HFF-Myc (cell line): Measurements from ENCODE around the gene C1GALT1C1L.
"Not testable (repeated sequence)": the region's sequence is repeated elsewhere in the genome, so short reads cannot be mapped to it uniquely, and the experiment has no call there.

ENCODE experiments used
- DNase-seq: peaks from one replicate; pipeline ENCODE4 v3.0.0-alpha.2; 2011; ENCODE audit warnings: low read depth; ENCODE audit errors: extremely low read depth
- H3K4me3 ChIP-seq: replicated peaks from 2 replicates; pipeline ENCODE4 v1.5.1; 2011; ENCODE audit warnings: low read depth, mild to moderate bottlenecking, control low read depth, low read length
- TF ChIP-seq, protein P1 (sequence below): IDR thresholded peaks from 2 replicates; pipeline ENCODE4 v1.5.1; 2012; ENCODE audit warnings: mild to moderate bottlenecking, low read depth, low read length, control low read depth; ENCODE audit errors: missing control alignments

Gene C1GALT1C1L

DNA sequence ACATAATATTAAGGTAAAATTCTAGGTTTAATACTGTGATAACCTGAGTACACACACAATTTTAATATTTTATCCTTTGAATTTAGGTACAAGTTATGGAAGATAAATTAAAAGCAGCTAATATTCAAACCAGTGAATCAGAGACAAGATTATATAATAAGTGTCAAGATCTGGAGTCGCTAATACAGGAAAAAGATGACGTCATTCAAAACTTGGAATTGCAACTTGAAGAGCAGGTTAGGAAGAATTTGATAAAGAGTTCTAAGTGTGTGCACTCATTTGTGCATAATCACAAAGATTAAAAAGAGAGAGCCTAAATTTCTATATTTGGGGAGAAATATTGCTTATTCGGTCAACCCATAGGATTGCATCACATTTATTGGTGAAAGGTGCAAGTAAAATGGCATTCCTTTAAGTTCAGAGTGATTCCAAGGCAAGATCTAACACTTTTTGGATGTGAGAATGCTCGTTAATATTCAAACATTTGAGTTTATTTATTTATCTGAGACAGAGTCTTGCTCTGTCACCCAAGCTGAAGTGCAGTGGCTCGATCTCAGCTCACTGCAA, 16.3 kb upstream of the C1GALT1C1L start:
- DNase-seq: no peak
- H3K4me3 ChIP-seq: no peak overlapping the region
- TF ChIP-seq, protein P1, sequence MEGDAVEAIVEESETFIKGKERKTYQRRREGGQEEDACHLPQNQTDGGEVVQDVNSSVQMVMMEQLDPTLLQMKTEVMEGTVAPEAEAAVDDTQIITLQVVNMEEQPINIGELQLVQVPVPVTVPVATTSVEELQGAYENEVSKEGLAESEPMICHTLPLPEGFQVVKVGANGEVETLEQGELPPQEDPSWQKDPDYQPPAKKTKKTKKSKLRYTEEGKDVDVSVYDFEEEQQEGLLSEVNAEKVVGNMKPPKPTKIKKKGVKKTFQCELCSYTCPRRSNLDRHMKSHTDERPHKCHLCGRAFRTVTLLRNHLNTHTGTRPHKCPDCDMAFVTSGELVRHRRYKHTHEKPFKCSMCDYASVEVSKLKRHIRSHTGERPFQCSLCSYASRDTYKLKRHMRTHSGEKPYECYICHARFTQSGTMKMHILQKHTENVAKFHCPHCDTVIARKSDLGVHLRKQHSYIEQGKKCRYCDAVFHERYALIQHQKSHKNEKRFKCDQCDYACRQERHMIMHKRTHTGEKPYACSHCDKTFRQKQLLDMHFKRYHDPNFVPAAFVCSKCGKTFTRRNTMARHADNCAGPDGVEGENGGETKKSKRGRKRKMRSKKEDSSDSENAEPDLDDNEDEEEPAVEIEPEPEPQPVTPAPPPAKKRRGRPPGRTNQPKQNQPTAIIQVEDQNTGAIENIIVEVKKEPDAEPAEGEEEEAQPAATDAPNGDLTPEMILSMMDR: no peak

DNA sequence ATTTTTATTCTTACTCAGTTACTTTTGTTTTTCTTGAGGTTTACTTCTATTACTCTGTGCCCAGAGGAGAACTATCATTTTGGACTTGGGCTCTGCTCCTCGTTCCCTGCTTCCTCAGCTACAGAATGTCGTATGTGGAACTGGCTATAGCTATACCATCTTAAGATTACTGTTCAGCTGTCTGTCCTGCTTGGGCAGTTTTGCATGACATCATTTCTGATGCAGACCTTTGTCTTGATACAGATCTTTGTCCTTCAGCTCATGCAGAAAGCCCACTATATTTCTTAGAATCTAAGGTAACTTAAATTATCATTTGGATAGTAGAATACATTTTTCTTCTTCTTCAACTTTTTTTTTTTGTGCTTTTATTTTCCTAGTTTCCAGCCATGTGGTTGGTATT, 13.8 kb upstream of the C1GALT1C1L start:
- H3K4me3 ChIP-seq: no peak overlapping the region
- TF ChIP-seq, protein P1: no peak
- no peak for DNase-seq

DNA sequence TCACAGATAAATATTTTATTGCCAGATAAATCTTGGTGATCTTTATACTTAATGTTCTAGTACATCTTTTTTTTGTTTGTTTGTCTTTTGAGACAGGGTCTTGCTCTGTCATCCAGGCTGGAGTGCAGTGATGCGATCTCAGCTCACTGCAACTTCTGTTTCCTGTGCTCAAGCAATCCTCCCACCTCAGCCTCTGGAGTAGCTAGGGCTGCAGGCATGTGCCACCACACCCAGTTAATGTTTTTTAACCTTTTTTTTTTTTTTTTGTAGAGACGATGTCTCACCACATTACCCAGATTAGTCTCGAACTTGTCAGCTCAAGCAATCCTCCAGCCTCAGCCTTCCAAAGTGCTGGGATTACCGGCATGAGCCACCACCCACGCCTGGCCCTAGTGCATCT, 9.1 kb upstream of the C1GALT1C1L start:
- no peak overlapping the region for H3K4me3 ChIP-seq
- DNase-seq: no peak
- TF ChIP-seq, protein P1: no peak

GRCh38 chr2:43677783-43678182, 1.6 kb upstream of the C1GALT1C1L start:
- not testable (repeated sequence) for H3K4me3 ChIP-seq, DNase-seq

GRCh38 chr2:43675646-43676321, 445 bp downstream of the C1GALT1C1L start:
- DNase-seq: no peak
- TF ChIP-seq, protein P1: no peak
- H3K4me3 ChIP-seq: peak overlapping the region; percentile 50

- no peak for DNase-seq
- TF ChIP-seq, protein P1: no peak
Measured at GRCh38 chr2:43657241-43657640, 19.0 kb downstream of the C1GALT1C1L start.

GRCh38 chr2:43653506-43653905, 22.7 kb downstream of the C1GALT1C1L start:
- H3K4me3 ChIP-seq: no peak overlapping the region
- TF ChIP-seq, protein P1: no peak
- no peak for DNase-seq

More at GRCh38 chr2:43657241-43657640, 19.0 kb downstream of the C1GALT1C1L start:
- H3K4me3 ChIP-seq: no peak overlapping the region
